Measurements from ENCODE around the gene NEFH. TPM values are rescaled to one million over a fixed set of nuclear protein-coding genes. Genes with fewer than 3 reads are reported as not detected.

NEFH gene
- total RNA-seq, 1 experiment from 2014 or later: not detected

GRCh38 chr22:29483254-29483653 is 3.2 kb downstream of the NEFH start:
- peaks cover 0 to 6% of the 10 kb centered on the region in 2 experiments; a peak in 2 of 4 replicates for H3K4me1 ChIP-seq (ENCODE audit: control insufficient read depth in 1 of 2, insufficient read depth in 2 of 2, low read length in 2 of 2)
- TF ChIP-seq, protein P1, sequence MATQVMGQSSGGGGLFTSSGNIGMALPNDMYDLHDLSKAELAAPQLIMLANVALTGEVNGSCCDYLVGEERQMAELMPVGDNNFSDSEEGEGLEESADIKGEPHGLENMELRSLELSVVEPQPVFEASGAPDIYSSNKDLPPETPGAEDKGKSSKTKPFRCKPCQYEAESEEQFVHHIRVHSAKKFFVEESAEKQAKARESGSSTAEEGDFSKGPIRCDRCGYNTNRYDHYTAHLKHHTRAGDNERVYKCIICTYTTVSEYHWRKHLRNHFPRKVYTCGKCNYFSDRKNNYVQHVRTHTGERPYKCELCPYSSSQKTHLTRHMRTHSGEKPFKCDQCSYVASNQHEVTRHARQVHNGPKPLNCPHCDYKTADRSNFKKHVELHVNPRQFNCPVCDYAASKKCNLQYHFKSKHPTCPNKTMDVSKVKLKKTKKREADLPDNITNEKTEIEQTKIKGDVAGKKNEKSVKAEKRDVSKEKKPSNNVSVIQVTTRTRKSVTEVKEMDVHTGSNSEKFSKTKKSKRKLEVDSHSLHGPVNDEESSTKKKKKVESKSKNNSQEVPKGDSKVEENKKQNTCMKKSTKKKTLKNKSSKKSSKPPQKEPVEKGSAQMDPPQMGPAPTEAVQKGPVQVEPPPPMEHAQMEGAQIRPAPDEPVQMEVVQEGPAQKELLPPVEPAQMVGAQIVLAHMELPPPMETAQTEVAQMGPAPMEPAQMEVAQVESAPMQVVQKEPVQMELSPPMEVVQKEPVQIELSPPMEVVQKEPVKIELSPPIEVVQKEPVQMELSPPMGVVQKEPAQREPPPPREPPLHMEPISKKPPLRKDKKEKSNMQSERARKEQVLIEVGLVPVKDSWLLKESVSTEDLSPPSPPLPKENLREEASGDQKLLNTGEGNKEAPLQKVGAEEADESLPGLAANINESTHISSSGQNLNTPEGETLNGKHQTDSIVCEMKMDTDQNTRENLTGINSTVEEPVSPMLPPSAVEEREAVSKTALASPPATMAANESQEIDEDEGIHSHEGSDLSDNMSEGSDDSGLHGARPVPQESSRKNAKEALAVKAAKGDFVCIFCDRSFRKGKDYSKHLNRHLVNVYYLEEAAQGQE (IDR thresholded peaks at IDR 0.05; ENCODE audit: low read depth): no peak
- TF ChIP-seq POLR2A (IDR thresholded peaks at IDR 0.05; ENCODE audit: borderline replicate concordance, extremely low read depth, insufficient read depth, insufficient read length): no peak
- TF ChIP-seq POLR2AphosphoS5 (IDR thresholded peaks at IDR 0.05; ENCODE audit: low read depth, low read length): no peak
- no peak for TF ChIP-seq ELF1 (IDR thresholded peaks at IDR 0.05; ENCODE audit: borderline replicate concordance, low read depth)
- no peak for TF ChIP-seq JUND (IDR thresholded peaks at IDR 0.05)
- no peak for TF ChIP-seq FOSL1 (IDR thresholded peaks at IDR 0.05; ENCODE audit: low read depth)
- TF ChIP-seq, protein P2, sequence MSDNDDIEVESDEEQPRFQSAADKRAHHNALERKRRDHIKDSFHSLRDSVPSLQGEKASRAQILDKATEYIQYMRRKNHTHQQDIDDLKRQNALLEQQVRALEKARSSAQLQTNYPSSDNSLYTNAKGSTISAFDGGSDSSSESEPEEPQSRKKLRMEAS (IDR thresholded peaks at IDR 0.05): no peak
- H3K9me2 ChIP-seq (ENCODE audit: insufficient read depth): no peaks in the 10 kb centered on the region
- H3K36me3 ChIP-seq (ENCODE audit: control insufficient read depth in 1 of 2, insufficient read depth in 2 of 2, low read length in 2 of 2): no peaks in the 10 kb centered on the region
- RAD21 ChIA-PET (ENCODE audit: low non-redundant PET in 1 of 2, low total read pairs in 2 of 2, uncharacterized antibody in 2 of 2, unreplicated experiment in 2 of 2): no interaction called here
- no peaks in the 10 kb centered on the region for H4K20me1 ChIP-seq (ENCODE audit: insufficient read depth)
- POLR2A ChIA-PET: no interaction called here
- BruUV-seq (replicated peaks): no TSS peak
- H3K27ac ChIP-seq (ENCODE audit: low read depth, low read length): no peak overlapping the region
- CTCF ChIA-PET: interaction anchor here (1.4 kb wide), 1 partner anchor 11 kb away, joined by 3 read pairs; no protein-coding TSS in a partner anchor
- ATAC-seq: no peak
- H3K4me3 ChIP-seq (replicated peaks in 1 of 2; ENCODE audit: low read depth in 1 of 2, low read length in 2 of 2): no peak overlapping the region
- intact Hi-C loops (cut with micrococcal nuclease): no loop called here
- H3K9ac ChIP-seq (ENCODE audit: low read length): no peak overlapping the region
- no peaks in the 10 kb centered on the region for H3K27me3 ChIP-seq (ENCODE audit: insufficient read depth, low read length)
- no peaks in the 10 kb centered on the region for H3K9me3 ChIP-seq (ENCODE audit: control insufficient read depth in 1 of 2, insufficient read depth in 1 of 2, low read depth in 1 of 2, low read length in 2 of 2)
- no peaks in the 10 kb centered on the region for H3K79me2 ChIP-seq (ENCODE audit: insufficient read depth, low read length)
- no peak overlapping the region for H3K4me2 ChIP-seq (ENCODE audit: low read length)
- no peak for DNase-seq (ENCODE audit: low read depth, low spot score)
- H2AFZ ChIP-seq (ENCODE audit: low read depth, low read length, poor library complexity, severe bottlenecking): no peak overlapping the region

- ChIA-PET RAD21 (ENCODE audit: low non-redundant PET in 1 of 2, low total read pairs in 2 of 2, uncharacterized antibody in 2 of 2, unreplicated experiment in 2 of 2) (no interaction called here), CTCF (no interaction called here), POLR2A (no interaction called here)
- Histone ChIP-seq H3K9me2 (ENCODE audit: insufficient read depth) (no peaks in the 10 kb centered on the region), H3K4me3 (replicated peaks in 1 of 2; ENCODE audit: low read depth in 1 of 2, low read length in 2 of 2) (no peak overlapping the region), H3K4me1 (ENCODE audit: control insufficient read depth in 1 of 2, insufficient read depth in 2 of 2, low read length in 2 of 2) (peaks cover 0 to 6% of the 10 kb centered on the region in 2 experiments; a peak in 2 of 4 replicates), H2AFZ (ENCODE audit: low read depth, low read length, poor library complexity, severe bottlenecking) (no peak overlapping the region), H3K4me2 (ENCODE audit: low read length) (no peak overlapping the region), H3K9me3 (ENCODE audit: control insufficient read depth in 1 of 2, insufficient read depth in 1 of 2, low read depth in 1 of 2, low read length in 2 of 2) (no peaks in the 10 kb centered on the region), H3K36me3 (ENCODE audit: control insufficient read depth in 1 of 2, insufficient read depth in 2 of 2, low read length in 2 of 2) (no peaks in the 10 kb centered on the region), H3K27ac (ENCODE audit: low read depth, low read length) (no peak overlapping the region), H3K9ac (ENCODE audit: low read length) (no peak overlapping the region), H3K27me3 (ENCODE audit: insufficient read depth, low read length) (no peaks in the 10 kb centered on the region), H4K20me1 (ENCODE audit: insufficient read depth) (no peaks in the 10 kb centered on the region), H3K79me2 (ENCODE audit: insufficient read depth, low read length) (no peaks in the 10 kb centered on the region)
- ATAC-seq (no peak), DNase-seq (ENCODE audit: low read depth, low spot score) (no peak)
- intact Hi-C loops (cut with micrococcal nuclease): no loop called here
- BruUV-seq (replicated peaks): no TSS peak
- TF ChIP-seq ZFX (IDR thresholded peaks at IDR 0.05): no peak
- no peak for TF ChIP-seq TCF7L2 (IDR thresholded peaks at IDR 0.05; ENCODE audit: borderline replicate concordance, extremely low read depth, insufficient read depth, insufficient read length)
- TF ChIP-seq, protein P1 (IDR thresholded peaks at IDR 0.05; ENCODE audit: low read depth): no peak
- no peak for TF ChIP-seq YY1 (IDR thresholded peaks at IDR 0.05; ENCODE audit: extremely low read depth, insufficient replicate concordance, low read depth, low read length)
- no peak for TF ChIP-seq ZNF274 (IDR thresholded peaks at IDR 0.05; ENCODE audit: low read depth, low read length)
- no peak for TF ChIP-seq CEBPB (IDR thresholded peaks at IDR 0.05; ENCODE audit: low read depth)
- no peak for TF ChIP-seq SP1 (IDR thresholded peaks at IDR 0.05; ENCODE audit: low read depth)
- TF ChIP-seq, protein P3, sequence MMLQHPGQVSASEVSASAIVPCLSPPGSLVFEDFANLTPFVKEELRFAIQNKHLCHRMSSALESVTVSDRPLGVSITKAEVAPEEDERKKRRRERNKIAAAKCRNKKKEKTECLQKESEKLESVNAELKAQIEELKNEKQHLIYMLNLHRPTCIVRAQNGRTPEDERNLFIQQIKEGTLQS (IDR thresholded peaks at IDR 0.05): no peak
These were observed 4.6 kb downstream of the NEFH start for GRCh38 chr22:29484642-29485041.
